Measurements from ENCODE around the gene SPOP. TPM values are rescaled to one million over a fixed set of nuclear protein-coding genes. Genes with fewer than 3 reads are reported as not detected.
A peak's percentile ranks its signal among the peaks of the same experiment; 100 is the strongest.
"Not testable (repeated sequence)": the region's sequence is repeated elsewhere in the genome, so short reads cannot be mapped to it uniquely, and the experiment has no call there.

SPOP gene
- total RNA-seq, 1 donor from 2014 or later, result 189 TPM

GRCh38 chr17:49664706-49665211 is 13.1 kb downstream of the SPOP start:
- intact Hi-C loops (cut with DNase I), result no loop called here
- no peaks in the 10 kb centered on the region for H3K27me3 ChIP-seq
- no peak for TF ChIP-seq CTCF (IDR thresholded peaks at IDR 0.05)
- H3K4me3 ChIP-seq, result no peak overlapping the region
- no peak for DNase-seq (ENCODE audit: low spot score in 2 of 2)
- H3K4me1 ChIP-seq, result peaks cover 0 to 7% of the 10 kb centered on the region in 2 donors
- no peaks in the 10 kb centered on the region for H3K9me3 ChIP-seq
- H3K27ac ChIP-seq, result no peak overlapping the region
- H3K36me3 ChIP-seq, result peaks cover 4 to 16% of the 10 kb centered on the region in 2 donors

- H3K4me1 ChIP-seq, result peaks cover 0 to 14% of the 10 kb centered on the region in 2 donors
Measured at GRCh38 chr17:49659661-49660382, 18.1 kb downstream of the SPOP start.

GRCh38 chr17:49656247-49656646 is 21.6 kb downstream of the SPOP start:
- Histone ChIP-seq H3K27ac (peak overlapping the region; percentile 27 to 30), H3K9me3 (no peaks in the 10 kb centered on the region), H3K27me3 (no peaks in the 10 kb centered on the region), H3K4me3 (no peak overlapping the region), H3K4me1 (peaks cover 0 to 22% of the 10 kb centered on the region in 2 donors), H3K36me3 (no peaks in the 10 kb centered on the region)
- DNase-seq (ENCODE audit: low spot score in 2 of 2), result no peak
- intact Hi-C loops (cut with DNase I), result no loop called here
- no peak for TF ChIP-seq CTCF (IDR thresholded peaks at IDR 0.05)

More at GRCh38 chr17:49659661-49660382, 18.1 kb downstream of the SPOP start:
- Histone ChIP-seq H3K27ac (peak overlapping the region; percentile 21 to 40), H3K27me3 (no peaks in the 10 kb centered on the region), H3K4me3 (no peak overlapping the region), H3K9me3 (no peaks in the 10 kb centered on the region), H3K36me3 (peaks cover 4 to 16% of the 10 kb centered on the region in 2 donors)
- intact Hi-C loops (cut with DNase I), result no loop called here
- TF ChIP-seq CTCF (IDR thresholded peaks at IDR 0.05), result no peak
- no peak for DNase-seq (ENCODE audit: low spot score in 2 of 2)

- Histone ChIP-seq H3K4me1 (peaks cover 7 to 48% of the 10 kb centered on the region in 2 donors), H3K27ac (peak overlapping the region; percentile 88 to 94), H3K9me3 (no peaks in the 10 kb centered on the region), H3K4me3 (peak overlapping the region in 1 of 2 donors; percentile 45), H3K27me3 (no peaks in the 10 kb centered on the region), H3K36me3 (no peaks in the 10 kb centered on the region)
- DNase-seq (ENCODE audit: low spot score in 2 of 2), result no peak
- intact Hi-C loops (cut with DNase I), result no loop called here
- TF ChIP-seq CTCF (IDR thresholded peaks at IDR 0.05), result no peak
Measured at GRCh38 chr17:49647256-49647585, 30.7 kb downstream of the SPOP start.

- peak in 1 of 2 donors; percentile 82 for DNase-seq (ENCODE audit: low spot score in 2 of 2)
- Histone ChIP-seq H3K27ac (peak overlapping the region; percentile 88 to 94), H3K36me3 (no peaks in the 10 kb centered on the region), H3K4me1 (peaks cover 7 to 54% of the 10 kb centered on the region in 2 donors), H3K4me3 (peak overlapping the region; percentile 15 to 45), H3K9me3 (no peaks in the 10 kb centered on the region), H3K27me3 (no peaks in the 10 kb centered on the region)
- no peak for TF ChIP-seq CTCF (IDR thresholded peaks at IDR 0.05)
- intact Hi-C loops (cut with DNase I), result no loop called here
Measured at GRCh38 chr17:49646391-49647255, 31.3 kb downstream of the SPOP start.

GRCh38 chr17:49646056-49646390 is 31.9 kb downstream of the SPOP start:
- intact Hi-C loops (cut with DNase I); H3K9me3 ChIP-seq; H3K27me3 ChIP-seq; H3K36me3 ChIP-seq; DNase-seq (ENCODE audit: low spot score in 2 of 2): not testable (repeated sequence)
- Histone ChIP-seq H3K4me1 (peaks cover 7 to 59% of the 10 kb centered on the region in 2 donors), H3K4me3 (peak overlapping the region; percentile 37 to 45), H3K27ac (peak overlapping the region; percentile 88 to 94)
